GM18867 (cell line): Measurements from ENCODE around the gene HPCA.

Source experiments
- ATAC-seq: cut with Tn5 transposase; IDR thresholded peaks from one replicate; pipeline ENCODE4 v1.9.1; 2021; ENCODE audit warnings: mild to moderate bottlenecking, moderate library complexity; ENCODE audit not compliant: unreplicated experiment

The HPCA gene

DNA sequence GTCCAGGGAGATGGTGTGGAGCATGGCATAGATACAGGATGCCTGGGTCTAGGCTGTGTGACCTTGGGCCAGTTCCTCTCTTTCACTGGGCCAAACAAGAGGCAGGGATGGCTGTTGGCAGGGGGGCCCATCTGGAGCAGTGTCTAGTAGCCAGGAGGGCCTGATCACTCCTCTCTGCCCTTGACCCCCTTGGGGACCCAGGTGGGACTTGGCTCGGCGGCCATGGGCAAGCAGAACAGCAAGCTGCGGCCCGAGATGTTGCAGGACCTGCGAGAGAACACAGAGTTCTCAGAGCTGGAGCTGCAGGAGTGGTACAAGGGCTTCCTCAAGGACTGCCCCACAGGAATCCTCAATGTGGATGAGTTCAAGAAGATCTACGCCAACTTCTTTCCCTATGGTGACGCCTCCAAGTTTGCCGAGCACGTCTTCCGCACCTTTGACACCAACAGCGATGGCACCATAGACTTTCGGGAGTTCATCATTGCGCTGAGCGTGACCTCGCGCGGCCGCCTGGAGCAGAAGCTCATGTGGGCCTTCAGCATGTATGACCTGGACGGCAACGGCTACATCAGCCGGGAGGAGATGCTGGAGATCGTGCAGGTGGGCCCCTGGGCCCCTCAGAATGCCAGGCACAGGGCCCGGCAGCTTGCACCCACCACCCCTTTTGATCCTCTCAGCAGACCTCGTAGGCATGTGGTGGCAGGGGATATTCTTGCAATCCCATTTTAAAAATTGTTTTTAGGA, 2.6 kb downstream of the HPCA start:
- ATAC-seq = no peak

- ATAC-seq = no peak
Measured at GRCh38 chr1:32889731-32890278, 3.5 kb downstream of the HPCA start.

GRCh38 chr1:32890516-32891240, 4.4 kb downstream of the HPCA start:
- ATAC-seq = no peak

- ATAC-seq = no peak
Measured at GRCh38 chr1:32891241-32891570, 4.9 kb downstream of the HPCA start.

GRCh38 chr1:32891630-32892029, 5.3 kb downstream of the HPCA start:
- no peak for ATAC-seq

DNA sequence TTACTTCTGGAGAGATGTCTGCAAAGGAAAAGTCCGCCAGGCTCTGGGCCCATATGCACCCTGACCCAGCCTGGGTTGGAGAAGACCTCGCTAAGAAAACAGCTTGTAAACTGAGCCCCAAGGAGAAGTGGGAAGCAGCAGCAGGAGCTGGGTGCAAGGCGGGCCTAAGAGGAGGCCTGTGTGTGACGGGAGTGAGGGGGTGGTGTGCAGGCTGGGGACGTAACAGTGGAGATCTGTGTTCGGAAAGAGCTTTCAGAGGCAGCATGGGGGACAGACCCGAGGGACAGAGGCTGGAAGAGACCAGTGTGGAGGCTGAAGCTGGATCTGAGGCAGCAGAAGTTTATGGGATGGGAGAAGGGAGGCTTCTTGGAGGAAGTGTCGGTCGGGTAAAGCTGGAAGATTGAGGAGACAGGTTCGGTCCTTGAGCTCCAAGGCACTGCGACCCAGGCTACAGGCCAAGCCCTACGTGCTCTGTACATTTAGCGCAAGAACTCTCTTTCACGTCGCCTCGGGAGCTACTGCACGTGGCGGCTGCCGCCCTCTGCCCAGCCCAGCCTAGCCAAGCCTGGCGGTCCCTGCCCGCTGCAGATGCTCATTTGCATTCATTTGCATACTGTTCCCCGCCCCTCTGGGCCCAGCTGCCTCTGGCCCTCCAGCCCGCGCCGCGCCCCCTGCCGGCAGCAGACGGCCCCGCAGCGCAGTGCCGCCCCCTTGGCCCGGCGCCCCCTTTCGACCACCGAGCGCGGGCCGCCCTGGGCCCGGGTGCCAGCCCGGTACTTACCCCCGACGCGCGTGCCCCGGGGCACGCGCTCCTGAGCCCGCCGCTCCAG, 6.3 kb downstream of the HPCA start:
- no peak for ATAC-seq

DNA sequence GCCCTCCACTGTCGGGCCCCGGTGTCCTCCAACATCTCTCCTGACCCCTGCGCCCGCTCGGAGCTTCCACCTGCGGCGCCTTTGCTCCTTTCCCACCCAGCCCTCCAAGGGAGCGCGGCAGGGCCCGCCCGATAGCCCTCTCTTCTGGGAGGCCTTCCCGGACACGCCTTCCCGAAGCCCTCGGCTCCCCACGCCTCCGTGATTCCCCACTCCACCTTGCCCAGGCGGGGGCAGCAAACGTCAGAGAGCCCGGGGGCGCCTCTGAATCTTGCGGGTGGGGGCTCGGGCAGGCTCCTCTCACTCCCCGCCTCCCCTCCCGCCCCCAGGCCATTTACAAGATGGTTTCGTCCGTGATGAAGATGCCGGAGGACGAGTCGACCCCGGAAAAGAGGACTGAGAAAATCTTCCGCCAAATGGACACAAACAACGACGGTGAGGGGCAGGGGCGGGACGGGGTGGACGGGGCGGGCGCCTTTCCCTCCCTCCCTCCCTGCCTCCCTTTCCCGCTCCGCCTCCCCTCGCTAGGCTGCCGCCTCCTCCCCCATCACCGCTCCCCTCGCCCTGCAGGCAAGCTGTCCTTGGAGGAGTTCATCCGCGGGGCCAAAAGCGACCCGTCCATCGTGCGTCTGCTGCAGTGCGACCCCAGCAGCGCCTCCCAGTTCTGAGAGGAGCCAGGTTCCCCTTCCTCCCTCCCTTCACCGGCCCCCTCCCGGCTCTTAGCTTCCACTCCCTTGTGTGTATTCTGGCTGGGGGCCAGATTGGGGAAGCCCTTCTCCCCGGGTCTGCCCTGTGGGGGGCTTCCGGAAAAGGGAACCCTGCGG, 7.1 kb downstream of the HPCA start:
- ATAC-seq = no peak

- no peak for ATAC-seq
Measured at GRCh38 chr1:32894019-32894600, 7.8 kb downstream of the HPCA start.

- no peak for ATAC-seq
Measured at GRCh38 chr1:32894681-32895080, 8.4 kb downstream of the HPCA start.

DNA sequence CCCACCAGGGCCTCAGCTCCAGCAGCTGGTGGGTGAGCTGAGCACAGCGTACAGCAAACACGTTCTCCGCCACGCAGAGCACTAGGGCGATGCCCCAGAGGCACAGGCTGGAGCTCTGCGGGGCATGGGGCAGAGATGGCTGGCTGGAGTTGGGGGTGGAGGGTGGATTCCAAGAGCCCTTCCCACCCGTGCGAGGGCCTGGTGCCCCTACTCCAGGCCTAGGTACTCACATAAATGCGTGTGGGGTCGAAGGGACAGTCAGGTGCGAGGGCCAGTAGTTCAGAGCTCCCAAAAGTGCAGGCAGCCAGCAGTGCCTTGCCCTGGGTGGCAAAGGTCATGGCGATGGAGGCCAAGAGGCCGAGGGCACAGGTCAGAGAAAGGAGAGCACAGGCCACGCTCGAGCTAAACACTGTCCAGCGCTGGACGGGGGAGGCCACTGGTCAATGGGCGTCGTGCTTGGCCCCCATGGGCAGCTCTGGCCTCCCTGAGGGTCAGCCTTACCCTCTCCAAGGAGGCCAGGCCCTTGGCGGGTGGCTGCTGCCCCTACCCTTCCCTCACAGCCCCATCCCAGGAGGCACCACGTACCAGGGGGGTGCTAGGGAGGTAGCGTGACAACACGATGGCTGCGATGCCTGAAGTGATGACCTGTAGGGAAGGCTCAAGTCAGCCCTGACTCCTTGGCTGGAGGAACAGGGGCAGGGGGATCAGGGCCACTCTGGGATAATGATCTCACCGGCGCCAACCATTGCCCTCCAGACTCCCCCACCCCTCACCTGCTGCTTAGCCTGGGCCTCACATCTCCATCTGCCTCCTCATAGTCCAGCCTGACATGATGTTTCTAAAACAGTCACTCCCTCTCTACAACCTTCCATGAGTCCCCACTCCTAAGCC, 9.3 kb downstream of the HPCA start:
- ATAC-seq = no peak

GRCh38 chr1:32896451-32896850, 10.2 kb downstream of the HPCA start:
- no peak for ATAC-seq

DNA sequence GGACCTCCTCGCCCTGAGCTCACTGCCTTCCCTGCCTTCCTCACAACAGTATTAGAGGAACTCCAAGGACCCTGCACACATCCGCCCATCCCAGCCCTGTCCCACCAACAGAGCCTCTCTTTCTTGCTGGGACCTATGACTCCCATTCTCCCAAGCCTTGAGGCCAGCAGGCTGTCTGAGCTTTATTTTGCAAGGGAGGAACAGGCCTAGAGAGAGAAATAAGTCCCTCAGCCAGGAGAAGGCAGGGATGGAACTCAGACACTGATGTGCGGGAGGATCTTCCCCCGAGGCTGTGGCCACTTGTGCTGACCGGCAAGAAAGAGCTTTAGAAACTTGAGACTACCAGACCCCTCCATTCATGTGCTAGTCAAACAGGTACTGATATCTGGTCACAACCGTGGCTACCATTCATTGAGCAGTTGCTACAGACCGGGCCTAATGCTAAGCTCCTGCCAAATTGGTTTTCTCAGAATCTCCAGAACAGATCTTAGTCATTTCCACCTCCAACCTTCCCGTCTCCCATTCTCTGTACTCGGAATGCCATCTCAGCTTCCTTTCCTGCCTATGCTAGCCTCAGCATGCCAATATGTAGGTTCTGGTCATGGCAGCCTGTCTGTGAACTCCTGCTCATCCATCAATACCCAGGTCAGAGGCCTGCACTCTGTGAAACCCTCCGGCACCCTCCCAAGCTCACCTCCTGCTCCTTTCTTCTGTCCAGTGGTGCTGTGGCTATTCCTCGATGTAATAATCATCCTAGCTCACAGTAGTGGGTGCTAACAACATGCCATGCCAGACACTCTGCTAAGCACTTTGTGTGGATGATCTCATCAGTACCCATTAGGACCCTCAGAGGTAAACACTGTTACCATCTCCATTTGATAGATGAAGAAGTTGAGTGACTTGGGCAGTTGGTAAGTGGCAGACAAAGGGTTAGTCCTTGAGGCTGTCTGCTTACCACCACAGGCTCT, 11.1 kb downstream of the HPCA start:
- no peak for ATAC-seq

DNA sequence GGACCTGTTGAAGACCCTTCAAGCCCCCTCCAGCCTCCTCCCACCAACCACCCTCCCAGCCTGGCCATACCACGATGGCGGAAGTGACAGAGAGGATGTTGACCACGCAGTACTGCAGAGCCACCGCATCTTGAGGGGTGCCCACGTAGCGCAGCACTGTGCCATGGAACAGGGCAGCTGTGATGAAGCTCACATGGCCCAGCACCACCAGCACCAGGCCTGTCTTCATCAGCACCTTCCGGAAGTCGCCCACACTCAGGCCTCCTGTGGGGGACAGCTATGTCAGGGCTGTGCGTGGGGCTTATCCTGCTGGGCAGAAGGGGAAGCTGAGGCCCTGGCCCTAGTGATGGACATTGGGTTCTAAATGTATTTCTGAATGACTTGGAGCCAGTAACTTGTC, 11.8 kb downstream of the HPCA start:
- ATAC-seq = no peak

GRCh38 chr1:32898958-32899357, 12.7 kb downstream of the HPCA start:
- no peak for ATAC-seq

- no peak for ATAC-seq
Measured at GRCh38 chr1:32899586-32900296, 13.4 kb downstream of the HPCA start.

DNA sequence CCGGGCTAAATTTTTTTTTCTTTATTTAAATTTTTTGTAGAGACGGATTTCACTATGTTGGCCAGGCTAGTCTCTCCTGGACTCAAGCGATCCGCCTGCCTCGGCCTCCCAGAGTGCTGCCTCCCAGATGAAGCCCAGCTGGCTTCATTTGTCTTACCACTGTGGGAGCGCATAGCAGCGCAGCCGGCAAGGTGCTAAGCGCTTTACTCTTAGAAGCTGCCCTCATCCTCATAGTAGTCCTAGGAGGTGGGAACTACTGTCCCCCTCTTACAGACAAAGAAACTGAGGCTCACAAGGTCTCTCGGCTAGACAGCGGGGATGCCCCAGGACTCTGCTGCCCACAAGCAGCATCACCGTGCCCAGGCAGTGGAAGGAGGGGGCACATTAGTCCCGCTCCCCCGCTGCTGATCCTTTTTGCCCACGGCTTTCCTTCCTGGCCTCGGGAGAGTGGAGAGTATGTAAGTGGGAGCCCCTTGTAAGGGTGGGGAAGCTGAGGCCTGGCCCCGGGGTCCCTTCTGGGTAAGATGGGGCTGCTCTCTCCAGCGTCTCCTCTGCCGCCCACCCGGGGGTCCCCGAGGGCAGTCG, 14.2 kb downstream of the HPCA start:
- no peak for ATAC-seq
